Esophagus (tissue), 2 donors: ENCODE results near the gene GLOD4. TPM values are rescaled to one million over a fixed set of nuclear protein-coding genes. Genes with fewer than 3 reads are reported as not detected.

Experiments used
- H3K27ac ChIP-seq, 2 donors: one replicate each; pipeline ENCODE4 v1.5.1; 2013; ENCODE audit warnings: low read depth in 2 of 2, mild to moderate bottlenecking in 2 of 2, inconsistent platforms in 1 of 2, low read length in 1 of 2, moderate library complexity in 1 of 2
- H3K27me3 ChIP-seq, 2 donors: one replicate each; pipeline ENCODE4 v1.6.1; 2013; ENCODE audit warnings: low read length in 2 of 2, control low read depth in 1 of 2, mild to moderate bottlenecking in 1 of 2; ENCODE audit not compliant: insufficient read depth in 2 of 2, control insufficient read depth in 1 of 2
- H3K36me3 ChIP-seq, 2 donors: one replicate each; pipeline ENCODE4 v1.6.1; 2013; ENCODE audit warnings: low read length in 1 of 2; ENCODE audit not compliant: control insufficient read depth in 2 of 2, insufficient read depth in 2 of 2
- H3K4me1 ChIP-seq, 2 donors: one replicate each; pipeline ENCODE4 v1.6.1; 2013; ENCODE audit warnings: low read length in 1 of 2; ENCODE audit not compliant: control insufficient read depth in 2 of 2, insufficient read depth in 2 of 2
- H3K4me3 ChIP-seq, 2 donors: one replicate each; pipeline ENCODE4 v1.5.1; 2013; ENCODE audit warnings: low read length in 2 of 2, mild to moderate bottlenecking in 2 of 2, low read depth in 1 of 2, moderate library complexity in 1 of 2
- H3K9me3 ChIP-seq, 2 donors: one replicate each; pipeline ENCODE4 v1.6.1; 2013; ENCODE audit warnings: mild to moderate bottlenecking in 2 of 2, low read depth in 1 of 2, low read length in 1 of 2, moderate library complexity in 1 of 2; ENCODE audit not compliant: control insufficient read depth in 2 of 2, insufficient read depth in 1 of 2
- WGBS, 2 donors: extraction: QIAGEN DNeasy Blood & Tissue Kit; methylation state at CpG; one replicate each; pipeline ENCODE4 v1.1.7; 2013; 5-methylcytosine and 5-hydroxymethylcytosine counted together
- polyA plus RNA-seq, 2 donors: library from polyadenylated mRNA; stranded (reverse); fragments of 200-250 nt; gene quantifications; one replicate each; pipeline ENCODE4 v1.2.3, GENCODE V29; 2013
- donor health status: healthy with polysubstance abuse.
- donor health status: Bipolar disorder and iron deficiency.

GLOD4 gene
- polyA plus RNA-seq, 2 donors, result 20.8 to 34.3 TPM

- Histone ChIP-seq H3K4me3 (no peak overlapping the region), H3K4me1 (peaks cover 0 to 3% of the 10 kb centered on the region in 2 donors), H3K27me3 (no peaks in the 10 kb centered on the region), H3K9me3 (no peaks in the 10 kb centered on the region), H3K27ac (peak overlapping the region; percentile 78 to 87), H3K36me3 (no peaks in the 10 kb centered on the region)
- 66 to 71% methylated on average over 13 of the region's 13 CpGs for WGBS, 2 donors
These were observed 61.2 kb downstream of the GLOD4 start for GRCh38 chr17:720706-721539.

- H3K4me1 ChIP-seq, result no peaks in the 10 kb centered on the region
- no peaks in the 10 kb centered on the region for H3K36me3 ChIP-seq
- no peak overlapping the region for H3K4me3 ChIP-seq
- H3K27ac ChIP-seq, result no peak overlapping the region
- no peaks in the 10 kb centered on the region for H3K9me3 ChIP-seq
- 85 to 88% methylated on average over 5 of the region's 5 CpGs for WGBS, 2 donors
- H3K27me3 ChIP-seq, result no peaks in the 10 kb centered on the region
These were observed 64.0 kb downstream of the GLOD4 start for GRCh38 chr17:718075-718474.

Other genes starting within 250 kb of the GLOD4 start
- gene VPS53, start 67.4 kb downstream of the GLOD4 start, polyA plus RNA-seq, result 10 to 100 TPM; 10.9 to 12.1 TPM
- gene TLCD3A, start 49.7 kb downstream of the GLOD4 start, polyA plus RNA-seq, result 10 to 100 TPM; 11.0 to 18.9 TPM
- gene GEMIN4, start 30.0 kb downstream of the GLOD4 start, polyA plus RNA-seq, result 10 to 100 TPM in 1 of 2 donors, 1 to 10 TPM in 1; 7.0 to 12.8 TPM
- gene MRM3, start 73 bp upstream of the GLOD4 start, polyA plus RNA-seq, result 10 to 100 TPM in 1 of 2 donors, 1 to 10 TPM in 1; 7.6 to 14.6 TPM
- gene NXN, start 197.5 kb upstream of the GLOD4 start, polyA plus RNA-seq, result 10 to 100 TPM; 10.1 to 24.0 TPM
- gene TIMM22, start 214.8 kb upstream of the GLOD4 start, polyA plus RNA-seq, result 1 to 10 TPM; 5.0 to 9.3 TPM